ENCODE results near the gene FTO.

DNA sequence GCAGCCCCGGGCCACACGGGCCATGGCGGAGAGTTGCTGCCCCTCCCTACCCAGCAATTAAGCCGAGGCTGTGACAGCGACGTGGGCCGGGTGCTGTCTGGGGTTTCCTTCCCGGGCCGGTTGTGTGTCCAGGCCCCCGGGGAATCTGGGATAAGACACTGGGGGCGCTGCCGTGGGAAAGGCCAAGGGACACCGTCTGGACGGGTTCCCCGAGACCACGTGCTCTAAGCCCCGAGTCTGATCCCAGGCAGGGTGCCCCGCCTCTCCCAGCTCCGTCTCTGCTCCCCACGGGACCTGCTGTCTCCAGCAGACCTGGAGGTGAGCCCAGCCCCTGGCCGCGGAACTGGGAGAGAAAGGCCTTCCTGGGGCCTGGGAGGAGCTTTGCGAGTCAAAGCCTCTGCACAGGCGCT, 490.4 kb downstream of the FTO start:
- TF ChIP-seq EP300 (IDR thresholded peaks at IDR 0.05) (no peak), POLR2AphosphoS5 (IDR thresholded peaks at IDR 0.05) (peak in 1 of 3 donors; percentile 7)
